Lower lobe of right lung (tissue), 2 donors: ENCODE data around the gene APOBEC3B. TPM values are rescaled to one million over a fixed set of nuclear protein-coding genes. Genes with fewer than 3 reads are reported as not detected.
A peak's percentile ranks its signal among the peaks of the same experiment; 100 is the strongest.

Experiments used
- ATAC-seq, 2 donors: fragments of 200-7000 bp; cut with Tn5 transposase; one replicate each; pipeline ENCODE4 v1.9.1; 2020 to 2022; ENCODE audit warnings: mild to moderate bottlenecking in 2 of 2, moderate library complexity in 2 of 2
- DNase-seq: peaks from one replicate; pipeline ENCODE4 v3.0.0-alpha.2; 2020
- H3K27ac ChIP-seq: fragments of 200-600 bp; one replicate; pipeline ENCODE4 v1.8.0; 2022
- H3K27me3 ChIP-seq: fragments of 200-600 bp; one replicate; pipeline ENCODE4 v1.8.0; 2022; ENCODE audit warnings: low read depth
- H3K36me3 ChIP-seq: fragments of 200-600 bp; one replicate; pipeline ENCODE4 v1.8.0; 2022; ENCODE audit warnings: mild to moderate bottlenecking
- H3K4me1 ChIP-seq: fragments of 200-600 bp; one replicate; pipeline ENCODE4 v1.8.0; 2022
- H3K4me3 ChIP-seq: fragments of 200-600 bp; one replicate; pipeline ENCODE4 v1.8.0; 2022; ENCODE audit warnings: mild to moderate bottlenecking
- H3K9me3 ChIP-seq: fragments of 200-600 bp; one replicate; pipeline ENCODE4 v1.8.0; 2022
- intact Hi-C: fragments of 100-400 bp; cut with DNase I; formaldehyde crosslinking; loops from one replicate; pipeline ENCODE4 v1.11.0; 2022
- total RNA-seq: library from RNA; stranded (reverse); fragmentation: NEBNext Ultra II Directional; extraction: Animal tissue kit (Norgen Biotek cat#: 25700); gene quantifications from one replicate; pipeline ENCODE4 v1.2.1, GENCODE V29; 2021
- TF ChIP-seq, protein P1 (sequence below): fragments of 200-600 bp; IDR thresholded peaks from one replicate; pipeline ENCODE4 v1.8.0; 2022; ENCODE audit warnings: antibody characterized with exemption, mild to moderate bottlenecking
- donor health status: DM: no; HTN: yes; CAD: no; lungs with severe emphysema.

Gene APOBEC3B
- total RNA-seq, 1 donor from 2014 or later: 1.0 TPM

DNA sequence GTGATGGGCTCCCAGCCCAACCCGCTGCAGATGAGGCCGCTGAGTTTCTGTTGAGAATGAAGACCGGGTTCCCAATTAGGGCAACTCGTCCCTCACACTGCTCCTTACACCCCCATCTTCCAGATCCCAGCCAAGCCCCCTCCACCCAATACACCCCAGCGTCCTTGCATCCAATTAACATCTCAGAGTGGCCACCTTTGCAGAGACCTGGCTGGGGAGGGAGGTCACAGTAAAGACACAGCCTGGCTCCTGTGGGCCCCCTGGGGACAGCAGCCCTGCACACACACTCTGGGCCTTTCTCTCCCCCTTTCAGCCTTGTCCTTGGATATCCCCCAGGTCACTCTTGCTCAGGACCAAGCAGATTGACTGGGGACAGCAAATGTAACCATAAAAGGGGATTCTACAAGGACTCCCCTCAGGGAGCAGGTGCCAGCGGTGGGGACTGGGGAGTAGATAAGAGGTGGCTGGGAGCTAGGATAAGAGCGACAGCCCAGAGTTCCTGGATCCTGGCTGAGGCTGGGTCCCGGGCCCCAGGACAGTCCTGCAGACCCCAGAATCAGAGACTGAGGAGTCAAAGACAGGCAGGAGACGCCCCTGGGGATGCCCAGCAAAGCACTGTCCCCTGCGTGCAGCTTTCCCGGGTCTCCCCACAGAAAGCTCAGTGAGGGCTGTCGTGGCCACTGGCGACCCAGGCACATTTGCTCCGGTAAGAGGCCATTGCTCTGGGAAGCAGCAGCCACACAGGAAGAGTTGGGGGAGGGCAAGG is 16.4 kb upstream of the APOBEC3B start:
- Histone ChIP-seq H3K9me3 (no peaks in the 10 kb centered on the region), H3K27ac (no peak overlapping the region), H3K36me3 (no peaks in the 10 kb centered on the region), H3K4me3 (no peak overlapping the region), H3K27me3 (no peaks in the 10 kb centered on the region), H3K4me1 (no peaks in the 10 kb centered on the region)
- DNase-seq: no peak
- intact Hi-C loops: no loop called here
- TF ChIP-seq, protein P1, sequence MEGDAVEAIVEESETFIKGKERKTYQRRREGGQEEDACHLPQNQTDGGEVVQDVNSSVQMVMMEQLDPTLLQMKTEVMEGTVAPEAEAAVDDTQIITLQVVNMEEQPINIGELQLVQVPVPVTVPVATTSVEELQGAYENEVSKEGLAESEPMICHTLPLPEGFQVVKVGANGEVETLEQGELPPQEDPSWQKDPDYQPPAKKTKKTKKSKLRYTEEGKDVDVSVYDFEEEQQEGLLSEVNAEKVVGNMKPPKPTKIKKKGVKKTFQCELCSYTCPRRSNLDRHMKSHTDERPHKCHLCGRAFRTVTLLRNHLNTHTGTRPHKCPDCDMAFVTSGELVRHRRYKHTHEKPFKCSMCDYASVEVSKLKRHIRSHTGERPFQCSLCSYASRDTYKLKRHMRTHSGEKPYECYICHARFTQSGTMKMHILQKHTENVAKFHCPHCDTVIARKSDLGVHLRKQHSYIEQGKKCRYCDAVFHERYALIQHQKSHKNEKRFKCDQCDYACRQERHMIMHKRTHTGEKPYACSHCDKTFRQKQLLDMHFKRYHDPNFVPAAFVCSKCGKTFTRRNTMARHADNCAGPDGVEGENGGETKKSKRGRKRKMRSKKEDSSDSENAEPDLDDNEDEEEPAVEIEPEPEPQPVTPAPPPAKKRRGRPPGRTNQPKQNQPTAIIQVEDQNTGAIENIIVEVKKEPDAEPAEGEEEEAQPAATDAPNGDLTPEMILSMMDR: no peak
- no peak for ATAC-seq

DNA sequence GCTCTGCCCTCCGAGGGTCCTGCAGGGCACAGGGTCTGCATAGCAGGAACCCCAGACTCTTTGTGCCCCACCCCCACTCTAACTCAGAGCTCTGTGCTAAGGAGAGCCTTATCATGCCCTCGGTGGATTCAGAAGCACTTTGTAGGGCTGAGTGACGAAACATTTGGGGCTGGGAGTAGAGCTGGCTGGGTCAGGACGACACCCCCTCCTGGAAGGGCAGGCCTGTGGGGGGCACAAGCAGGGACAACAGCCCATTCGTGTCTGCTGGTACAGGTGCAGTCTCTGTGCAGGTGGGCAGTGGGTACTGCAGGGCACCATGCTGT is 15.8 kb upstream of the APOBEC3B start:
- DNase-seq: no peak
- H3K4me3 ChIP-seq: no peak overlapping the region
- no peaks in the 10 kb centered on the region for H3K27me3 ChIP-seq
- no peak overlapping the region for H3K27ac ChIP-seq
- intact Hi-C loops: no loop called here
- no peak for ATAC-seq
- H3K9me3 ChIP-seq: no peaks in the 10 kb centered on the region
- H3K36me3 ChIP-seq: no peaks in the 10 kb centered on the region
- H3K4me1 ChIP-seq: no peaks in the 10 kb centered on the region
- TF ChIP-seq, protein P1: no peak

DNA sequence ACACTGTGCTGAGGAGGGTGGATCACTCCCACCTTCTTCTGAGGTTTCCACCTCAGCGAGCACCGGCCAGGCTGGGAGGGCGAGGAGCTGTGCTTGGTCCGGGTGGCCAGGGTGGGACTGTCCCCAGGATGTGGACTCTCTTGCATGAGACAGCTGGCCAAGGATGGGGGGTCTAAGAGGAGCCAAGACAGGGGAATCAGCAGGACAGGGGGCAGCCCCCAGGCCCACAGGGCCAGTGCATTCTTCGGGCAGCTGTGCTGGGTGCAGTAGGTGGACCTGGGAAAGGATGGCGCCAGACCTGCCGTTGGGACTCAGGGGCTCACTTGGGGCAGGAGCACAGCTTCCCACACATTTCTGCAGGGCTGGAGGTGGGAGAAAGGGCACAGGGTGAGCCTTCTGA is 15.2 kb upstream of the APOBEC3B start:
- TF ChIP-seq, protein P1: no peak
- no peak overlapping the region for H3K27ac ChIP-seq
- H3K27me3 ChIP-seq: no peaks in the 10 kb centered on the region
- ATAC-seq (no peak), DNase-seq (no peak)
- no peaks in the 10 kb centered on the region for H3K4me1 ChIP-seq
- no peaks in the 10 kb centered on the region for H3K36me3 ChIP-seq
- H3K9me3 ChIP-seq: no peaks in the 10 kb centered on the region
- no peak overlapping the region for H3K4me3 ChIP-seq
- intact Hi-C loops: no loop called here

DNA sequence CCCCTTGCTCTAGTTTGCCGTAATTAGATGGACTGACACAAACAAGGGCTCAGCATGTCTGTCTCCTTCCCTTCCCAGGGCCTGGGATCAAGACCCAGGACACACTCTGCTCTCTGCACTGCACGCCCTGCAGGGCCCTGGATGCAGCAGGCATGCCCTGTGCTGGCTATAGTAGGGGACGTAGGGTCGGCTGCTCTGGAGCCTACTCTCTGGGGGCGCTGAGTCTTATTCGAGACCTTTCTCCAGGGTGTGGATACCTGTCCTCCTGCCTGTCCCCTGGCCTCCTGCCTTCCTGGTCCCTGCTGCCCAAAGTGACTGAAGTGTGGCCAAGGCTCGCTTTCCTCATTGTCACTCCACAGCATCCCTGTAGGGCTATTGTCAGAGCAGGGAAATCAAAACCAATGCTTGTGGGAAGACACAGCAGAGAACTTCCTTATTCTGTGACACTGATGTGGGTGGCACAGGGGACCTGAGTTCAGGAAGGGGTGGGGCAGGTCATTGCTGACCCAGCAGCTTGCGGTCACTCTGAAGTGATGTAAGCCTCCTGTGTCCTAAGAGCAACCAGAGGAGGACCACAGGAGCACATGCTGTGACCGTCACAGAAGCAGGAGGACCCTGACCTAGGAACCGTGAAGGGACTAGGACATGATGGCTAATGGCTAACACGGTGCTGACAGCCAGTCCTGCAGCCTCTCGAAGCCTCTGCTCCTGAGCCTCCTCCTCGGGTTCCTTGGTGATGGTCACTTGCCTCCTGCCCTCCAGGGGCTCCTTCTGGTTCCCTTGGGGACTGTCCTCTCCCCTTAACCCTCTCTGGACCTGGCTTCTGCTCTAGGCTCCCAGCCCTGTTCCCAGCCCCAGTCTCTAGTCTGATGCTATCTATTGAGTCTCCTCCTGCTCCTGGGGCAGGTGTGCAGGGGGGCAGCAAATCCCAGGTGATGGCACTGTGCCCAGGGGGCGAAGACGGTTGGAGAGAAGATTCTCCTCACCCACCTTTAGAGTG is 14.4 kb upstream of the APOBEC3B start:
- no peaks in the 10 kb centered on the region for H3K36me3 ChIP-seq
- H3K9me3 ChIP-seq: no peaks in the 10 kb centered on the region
- H3K4me1 ChIP-seq: no peaks in the 10 kb centered on the region
- peak; percentile 68 for DNase-seq
- TF ChIP-seq, protein P1: no peak
- no peaks in the 10 kb centered on the region for H3K27me3 ChIP-seq
- peak; percentile 73 to 87 for ATAC-seq
- no peak overlapping the region for H3K4me3 ChIP-seq
- no peak overlapping the region for H3K27ac ChIP-seq
- intact Hi-C loops: no loop called here

DNA sequence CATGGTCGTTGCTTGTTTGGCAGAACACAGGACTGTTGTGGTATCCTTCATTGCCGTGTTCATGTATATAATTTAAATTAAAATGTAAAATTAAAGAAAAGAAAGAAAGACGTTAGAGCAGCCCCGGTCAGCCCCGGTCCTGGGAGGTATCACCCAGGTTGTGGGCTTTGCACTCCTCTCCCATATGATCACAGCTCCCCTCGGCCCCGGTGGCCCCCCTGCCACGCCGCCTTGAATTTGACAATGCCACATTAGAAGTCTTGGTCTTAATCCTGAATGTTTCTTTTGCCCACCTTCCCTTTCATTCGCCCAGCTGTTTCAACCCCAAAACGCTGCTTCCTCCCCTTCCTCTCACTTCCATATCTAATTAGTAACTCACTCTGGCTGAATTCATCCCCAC is 13.3 kb upstream of the APOBEC3B start:
- ATAC-seq: no peak
- H3K4me3 ChIP-seq: no peak overlapping the region
- H3K4me1 ChIP-seq: no peaks in the 10 kb centered on the region
- H3K9me3 ChIP-seq: no peaks in the 10 kb centered on the region
- DNase-seq: no peak
- H3K27me3 ChIP-seq: no peaks in the 10 kb centered on the region
- TF ChIP-seq, protein P1: no peak
- intact Hi-C loops: no loop called here
- no peak overlapping the region for H3K27ac ChIP-seq
- H3K36me3 ChIP-seq: no peaks in the 10 kb centered on the region
